GM23338 (cell line): Measurements from ENCODE around the gene STT3B. TPM values are rescaled to one million over a fixed set of nuclear protein-coding genes. Genes with fewer than 3 reads are reported as not detected.

Experiments
- ATAC-seq: fragments of 200-7000 bp; cut with Tn5 transposase; 3 replicates; pipeline ENCODE4 v1.9.1; 2020
- DNase-seq: peaks from one replicate; pipeline ENCODE4 v3.0.0-alpha.2; 2015; ENCODE audit warnings: low spot score
- H2AFZ ChIP-seq: fragments of 200-600 bp; sonication (generic); 2 replicates; pipeline ENCODE4 v1.8.0; 2016; ENCODE audit warnings: antibody characterized with exemption, mild to moderate bottlenecking, moderate library complexity
- H3F3A ChIP-seq: fragments of 200-600 bp; sonication (generic); replicated peaks from 2 replicates; pipeline ENCODE4 v1.8.0; 2017; ENCODE audit warnings: antibody characterized with exemption, mixed run types, low read depth
- H3K27ac ChIP-seq: fragments of 200-600 bp; sonication (generic); 2 replicates; pipeline ENCODE4 v1.6.1; 2016; ENCODE audit warnings: low read depth
- H3K27me3 ChIP-seq: fragments of 200-600 bp; sonication (generic); 2 replicates; pipeline ENCODE4 v1.8.0; 2016; ENCODE audit warnings: mild to moderate bottlenecking, mixed run types, moderate library complexity; ENCODE audit not compliant: insufficient read depth
- H3K36me3 ChIP-seq: fragments of 200-600 bp; sonication (generic); 2 replicates; pipeline ENCODE4 v1.8.0; 2016; ENCODE audit warnings: mild to moderate bottlenecking; ENCODE audit not compliant: insufficient read depth
- H3K4me1 ChIP-seq: fragments of 200-600 bp; sonication (generic); 2 replicates; pipeline ENCODE4 v1.8.0; 2016; ENCODE audit warnings: mild to moderate bottlenecking, moderate library complexity; ENCODE audit not compliant: insufficient read depth
- H3K4me2 ChIP-seq: fragments of 200-600 bp; sonication (generic); 2 replicates; pipeline ENCODE4 v1.7.1; 2017; ENCODE audit warnings: mixed run types
- H3K4me3 ChIP-seq: fragments of 200-600 bp; sonication (generic); 2 replicates; pipeline ENCODE4 v1.6.1; 2016; ENCODE audit warnings: mixed run types
- H3K79me2 ChIP-seq: fragments of 200-600 bp; sonication (generic); replicated peaks from 2 replicates; pipeline ENCODE4 v1.8.0; 2017; ENCODE audit warnings: mild to moderate bottlenecking; ENCODE audit not compliant: insufficient read depth
- H3K9me2 ChIP-seq: fragments of 200-600 bp; sonication (generic); 2 replicates; pipeline ENCODE4 v1.8.0; 2017; ENCODE audit not compliant: insufficient read depth
- H4K20me1 ChIP-seq: fragments of 200-600 bp; sonication (generic); replicated peaks from 2 replicates; pipeline ENCODE4 v1.8.0; 2017; ENCODE audit warnings: mild to moderate bottlenecking; ENCODE audit not compliant: insufficient read depth
- H3K27ac Mint-ChIP-seq: 2 replicates; pipeline ENCODE4 v1.8.0; 2020; ENCODE audit warnings: inconsistent platforms, mild to moderate bottlenecking, moderate library complexity, mixed read lengths
- H3K27me3 Mint-ChIP-seq: 3 replicates; pipeline ENCODE4 v1.8.0; 2022; ENCODE audit warnings: low read depth, mild to moderate bottlenecking, moderate library complexity, mixed read lengths, inconsistent platforms; ENCODE audit not compliant: insufficient read depth, poor library complexity
- H3K36me3 Mint-ChIP-seq: 3 replicates; pipeline ENCODE4 v1.8.0; 2021; ENCODE audit warnings: low read depth, mild to moderate bottlenecking, inconsistent platforms, moderate library complexity, mixed read lengths
- H3K4me1 Mint-ChIP-seq: 3 replicates; pipeline ENCODE4 v1.8.0; 2020; ENCODE audit warnings: mild to moderate bottlenecking, inconsistent platforms, mixed read lengths
- H3K4me3 Mint-ChIP-seq: 3 replicates; pipeline ENCODE4 v1.8.0; 2021; ENCODE audit warnings: moderate library complexity, mild to moderate bottlenecking, inconsistent platforms, mixed read lengths
- H3K9me3 Mint-ChIP-seq: 3 replicates; pipeline ENCODE4 v1.8.0; 2020; ENCODE audit warnings: moderate library complexity, mild to moderate bottlenecking, inconsistent platforms, mixed read lengths
- CREB1 ChIP-seq: fragments of 250-450 bp; sonication (Bioruptor Pico); IDR thresholded peaks from 2 replicates; pipeline ENCODE4 v1.5.0; 2020; ENCODE audit warnings: low read depth, mild to moderate bottlenecking, moderate library complexity
- CTCF ChIP-seq, 2 experiments: fragments of 200-600 bp in 1 of 2; sonication (generic) in 1 of 2; conservative IDR thresholded peaks; 2 replicates each; pipeline versions ENCODE4 v1.5.1 to v1.6.1; 2016 to 2017; ENCODE audit warnings: antibody characterized with exemption in 2 of 2, low read depth in 2 of 2, mild to moderate bottlenecking in 2 of 2, moderate library complexity in 1 of 2
- ETS1 ChIP-seq: IDR thresholded peaks from 2 replicates; pipeline ENCODE4 v1.6.1; 2016; ENCODE audit warnings: antibody characterized with exemption
- EZH2 ChIP-seq: fragments of 200-600 bp; sonication (generic); IDR thresholded peaks from one replicate; pipeline ENCODE4 v1.8.0; 2017; ENCODE audit warnings: antibody characterized with exemption, mild to moderate bottlenecking, low read depth; ENCODE audit not compliant: unreplicated experiment
- EZH2phosphoT487 ChIP-seq: fragments of 200-600 bp; sonication (generic); IDR thresholded peaks from one replicate; pipeline ENCODE4 v1.8.1; 2018; ENCODE audit warnings: antibody characterized with exemption; ENCODE audit not compliant: unreplicated experiment
- JUNB ChIP-seq: IDR thresholded peaks from one replicate; pipeline ENCODE4 v1.6.1; 2016; ENCODE audit warnings: antibody characterized with exemption; ENCODE audit not compliant: unreplicated experiment
- NANOG ChIP-seq: IDR thresholded peaks from 2 replicates; pipeline ENCODE4 v1.6.1; 2016; ENCODE audit warnings: antibody characterized with exemption, borderline replicate concordance
- POLR2AphosphoS5 ChIP-seq: IDR thresholded peaks from 2 replicates; pipeline ENCODE4 v1.6.1; 2016; ENCODE audit warnings: antibody characterized with exemption, low read depth
- REST ChIP-seq: IDR thresholded peaks from one replicate; pipeline ENCODE4 v1.6.1; 2018; ENCODE audit warnings: antibody characterized with exemption; ENCODE audit not compliant: unreplicated experiment
- STAT1 ChIP-seq: IDR thresholded peaks from one replicate; pipeline ENCODE4 v1.6.1; 2016; ENCODE audit warnings: antibody characterized with exemption; ENCODE audit not compliant: unreplicated experiment
- ZNF114 ChIP-seq: fragments of 250-450 bp; sonication (Bioruptor Pico); IDR thresholded peaks from 2 replicates; pipeline ENCODE4 v1.5.0; 2020; ENCODE audit warnings: mild to moderate bottlenecking, moderate library complexity
- ZNF331 ChIP-seq: fragments of 250-450 bp; sonication (Bioruptor Pico); IDR thresholded peaks from 2 replicates; pipeline ENCODE4 v1.5.0; 2020; ENCODE audit warnings: low read depth, mild to moderate bottlenecking, moderate library complexity
- ZNF462 ChIP-seq: fragments of 250-450 bp; sonication (Bioruptor Pico); IDR thresholded peaks from 2 replicates; pipeline ENCODE4 v1.5.0; 2020; ENCODE audit warnings: mild to moderate bottlenecking, moderate library complexity
- polyA plus RNA-seq: library from polyadenylated mRNA; unstranded; fragments of >200 nt; fragmentation: Nextera tagmentation; extraction: Ambion mirVana; gene quantifications from 2 replicates; pipeline ENCODE4 v1.2.1, GENCODE V29; 2016
- total RNA-seq: library from RNA; depleted of rRNA; stranded (reverse); fragments of >200 nt; shearing (Covaris generic); gene quantifications from 2 replicates; pipeline ENCODE4 v1.2.3, GENCODE V29; 2014

Gene STT3B
- total and polyA plus RNA-seq, 2 experiments from 2014 or later, result 44.1 to 167 TPM

GRCh38 chr3:31581660-31582059 lies 48.9 kb downstream of the STT3B start:
- Histone ChIP-seq H3K36me3 (no peaks in the 10 kb centered on the region), H2AFZ (no peak overlapping the region), H3K79me2 (peaks cover 97% of the 10 kb centered on the region), H3K27me3 (no peaks in the 10 kb centered on the region), H3K4me2 (no peak overlapping the region), H3K9me2 (no peaks in the 10 kb centered on the region), H3K4me1 (peaks cover 8% of the 10 kb centered on the region; the same call in 1 of the 2 replicates), H3F3A (no peaks in the 10 kb centered on the region), H3K27ac (no peak overlapping the region), H3K4me3 (no peak overlapping the region), H4K20me1 (peaks cover 8% of the 10 kb centered on the region)
- no peak for DNase-seq
- Mint-ChIP-seq H3K4me1 (peaks cover 13% of the 10 kb centered on the region), H3K9me3 (no peaks in the 10 kb centered on the region; the same call in 2 of the 3 replicates), H3K36me3 (peaks cover 46% of the 10 kb centered on the region), H3K27me3 (peaks cover 2% of the 10 kb centered on the region), H3K27ac (no peak overlapping the region), H3K4me3 (no peak overlapping the region)
- ATAC-seq, result no peak
- no peak for TF ChIP-seq CREB1 (CRISPR knock-in tag)
- TF ChIP-seq ZNF114 (CRISPR knock-in tag), result no peak
- no peak for TF ChIP-seq POLR2AphosphoS5
- no peak for TF ChIP-seq ETS1
- TF ChIP-seq JUNB, result no peak
- TF ChIP-seq NANOG, result no peak
- no peak for TF ChIP-seq EZH2
- no peak for TF ChIP-seq STAT1
- TF ChIP-seq CTCF (conservative IDR thresholded peaks at IDR 0.05; ENCODE audit: low read depth in 2 of 2), result no peak
- TF ChIP-seq ZNF462 (CRISPR knock-in tag), result no peak
- TF ChIP-seq ZNF331, result no peak
- no peak for TF ChIP-seq EZH2phosphoT487
- no peak for TF ChIP-seq REST
